Fibroblast of pulmonary artery (primary cell): ENCODE results near the gene ZNF670.
A peak's percentile ranks its signal among the peaks of the same experiment; 100 is the strongest.

Experiments used
- DNase-seq: peaks from one replicate; pipeline ENCODE4 v3.0.0-alpha.2; 2010; ENCODE audit warnings: low read depth
- H3K4me3 ChIP-seq: replicated peaks from 2 replicates; pipeline ENCODE4 v1.5.1; 2011; ENCODE audit warnings: low read depth, mild to moderate bottlenecking, control low read depth, low read length, moderate library complexity
- TF ChIP-seq, protein P1 (sequence below): IDR thresholded peaks from 2 replicates; pipeline ENCODE4 v1.5.1; 2011; ENCODE audit warnings: mild to moderate bottlenecking, control low read depth, low read length, inconsistent platforms; ENCODE audit errors: missing control alignments

ZNF670 gene

DNA sequence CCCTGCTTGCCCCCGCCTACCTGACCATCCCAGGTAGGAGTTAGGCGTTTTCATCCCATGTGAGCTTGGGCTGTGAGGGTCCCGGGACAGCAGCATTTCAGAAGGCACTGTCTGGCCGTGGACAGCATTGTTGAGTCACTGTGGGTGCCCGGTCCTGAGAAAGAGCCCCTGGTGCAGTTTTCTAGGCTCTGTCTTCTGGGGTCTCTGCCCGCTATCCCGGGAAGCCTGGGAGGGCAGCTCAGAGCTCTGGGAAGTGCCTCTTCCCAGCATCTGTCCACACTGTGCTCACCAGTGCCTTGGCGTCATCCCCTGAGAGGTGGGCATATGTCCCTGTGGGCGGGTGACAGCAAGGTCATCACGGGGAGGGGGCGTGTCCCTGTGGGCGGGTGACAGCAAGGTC lies 36.9 kb upstream of the ZNF670 start:
- TF ChIP-seq, protein P1, sequence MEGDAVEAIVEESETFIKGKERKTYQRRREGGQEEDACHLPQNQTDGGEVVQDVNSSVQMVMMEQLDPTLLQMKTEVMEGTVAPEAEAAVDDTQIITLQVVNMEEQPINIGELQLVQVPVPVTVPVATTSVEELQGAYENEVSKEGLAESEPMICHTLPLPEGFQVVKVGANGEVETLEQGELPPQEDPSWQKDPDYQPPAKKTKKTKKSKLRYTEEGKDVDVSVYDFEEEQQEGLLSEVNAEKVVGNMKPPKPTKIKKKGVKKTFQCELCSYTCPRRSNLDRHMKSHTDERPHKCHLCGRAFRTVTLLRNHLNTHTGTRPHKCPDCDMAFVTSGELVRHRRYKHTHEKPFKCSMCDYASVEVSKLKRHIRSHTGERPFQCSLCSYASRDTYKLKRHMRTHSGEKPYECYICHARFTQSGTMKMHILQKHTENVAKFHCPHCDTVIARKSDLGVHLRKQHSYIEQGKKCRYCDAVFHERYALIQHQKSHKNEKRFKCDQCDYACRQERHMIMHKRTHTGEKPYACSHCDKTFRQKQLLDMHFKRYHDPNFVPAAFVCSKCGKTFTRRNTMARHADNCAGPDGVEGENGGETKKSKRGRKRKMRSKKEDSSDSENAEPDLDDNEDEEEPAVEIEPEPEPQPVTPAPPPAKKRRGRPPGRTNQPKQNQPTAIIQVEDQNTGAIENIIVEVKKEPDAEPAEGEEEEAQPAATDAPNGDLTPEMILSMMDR: no peak

DNA sequence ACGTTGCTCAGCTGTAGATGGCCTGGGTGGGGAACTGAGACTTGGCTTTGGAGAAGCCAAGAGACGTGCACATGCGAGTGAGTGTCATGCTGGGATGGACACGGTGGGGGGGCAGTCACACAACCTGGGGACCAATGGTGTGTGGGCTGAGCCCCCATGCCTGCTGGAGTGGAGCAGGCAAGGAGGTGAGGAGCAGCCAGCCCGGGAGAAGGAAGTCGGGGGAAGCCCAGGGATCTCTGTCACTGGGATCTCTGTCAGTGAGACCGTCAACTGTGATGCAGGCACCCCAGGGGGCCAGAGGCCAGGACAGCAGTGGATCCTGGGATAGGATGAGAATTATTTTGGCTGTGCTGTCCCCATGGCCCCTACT lies 36.5 kb upstream of the ZNF670 start:
- no peak overlapping the region for H3K4me3 ChIP-seq
- TF ChIP-seq, protein P1: no peak
- DNase-seq: no peak

More for the DNA sequence above, 36.9 kb upstream of the ZNF670 start:
- no peak for DNase-seq
- H3K4me3 ChIP-seq: no peak overlapping the region

DNA sequence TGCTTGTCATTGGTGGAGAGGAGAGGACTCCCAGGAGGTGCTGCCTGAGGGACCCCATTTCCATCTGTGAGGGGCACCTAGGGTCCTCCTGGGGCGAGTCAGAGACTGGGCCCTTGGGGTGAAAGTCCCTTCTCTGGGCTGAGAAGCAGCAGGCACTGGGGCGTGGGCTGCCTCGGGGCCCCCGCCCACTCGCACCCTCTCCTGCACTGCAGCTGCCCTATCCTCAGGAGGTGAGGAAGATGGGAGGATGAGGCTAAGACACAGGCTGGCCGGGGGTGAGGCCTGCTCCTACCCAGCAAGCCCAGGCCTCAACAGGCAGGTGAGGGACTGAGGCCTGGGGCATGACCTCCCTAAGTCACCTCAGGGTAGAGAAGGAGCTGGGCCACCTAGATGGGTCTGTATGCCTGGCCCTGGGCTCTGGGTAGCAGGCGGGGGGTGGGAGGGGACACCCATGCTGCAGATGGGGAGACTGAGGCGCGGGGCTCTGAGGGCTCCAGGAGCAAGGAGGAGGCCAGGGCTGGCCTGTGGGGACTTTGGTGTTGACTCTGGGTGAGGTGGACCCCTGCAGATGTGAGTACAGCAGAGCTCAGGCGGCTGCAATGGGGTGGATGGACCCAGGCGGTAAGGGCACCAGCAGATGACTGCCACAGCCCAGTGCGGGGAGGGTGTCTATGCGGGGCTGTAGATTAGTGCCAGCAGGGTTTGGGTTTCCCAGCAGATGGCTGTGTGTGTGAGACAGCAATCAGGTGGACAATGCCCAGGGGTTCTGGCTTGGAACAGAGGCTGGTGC lies 35.9 kb upstream of the ZNF670 start:
- no peak overlapping the region for H3K4me3 ChIP-seq
- TF ChIP-seq, protein P1: no peak
- DNase-seq: no peak

DNA sequence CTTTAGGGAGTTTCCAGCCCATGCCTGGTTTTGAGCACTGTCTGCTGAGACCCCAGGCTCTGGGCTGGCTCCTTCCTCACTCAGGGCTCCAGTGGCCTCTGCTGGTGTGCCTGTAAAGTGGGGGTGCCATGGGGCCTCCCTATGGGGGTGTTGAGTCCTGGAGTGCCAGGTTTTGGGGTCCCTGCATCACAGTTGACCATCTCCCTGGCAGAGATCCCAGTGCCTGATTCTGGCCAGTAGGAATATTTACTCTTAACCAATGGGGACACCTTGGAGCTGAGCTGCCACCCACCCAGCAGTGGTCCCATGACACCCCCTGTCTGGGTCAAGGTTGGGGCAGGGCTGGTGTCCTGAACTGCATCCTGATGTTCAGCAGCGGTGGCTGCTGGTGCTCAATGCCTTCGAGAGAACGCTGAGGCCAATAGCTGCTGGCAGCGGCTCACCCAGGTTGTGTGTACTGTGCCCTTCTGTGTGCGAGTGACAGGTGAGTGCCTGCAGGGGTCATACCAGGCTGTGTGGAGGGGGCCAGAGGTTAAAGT lies 35.2 kb upstream of the ZNF670 start:
- TF ChIP-seq, protein P1: no peak
- no peak for DNase-seq
- H3K4me3 ChIP-seq: no peak overlapping the region

DNA sequence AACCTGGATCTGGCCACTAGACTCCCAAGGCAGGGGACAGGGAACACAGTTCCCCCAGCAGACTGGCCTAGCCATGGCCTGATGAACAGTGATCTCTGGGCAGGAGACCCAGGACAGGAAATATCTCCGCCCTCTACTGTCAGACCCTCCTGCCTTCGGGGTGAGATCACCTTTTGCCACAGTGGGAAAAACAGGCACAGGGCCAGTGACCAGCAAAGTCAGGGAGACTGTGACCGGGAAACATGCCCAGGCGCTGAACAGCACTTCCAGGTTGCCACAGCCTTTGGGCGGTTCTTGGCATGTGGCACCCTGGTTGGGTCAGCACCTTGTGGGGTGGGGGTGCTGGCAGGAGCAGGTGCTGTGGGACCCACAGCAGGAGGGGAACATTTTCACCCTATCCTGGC lies 34.5 kb upstream of the ZNF670 start:
- no peak overlapping the region for H3K4me3 ChIP-seq
- peak; percentile 11 for DNase-seq
- TF ChIP-seq, protein P1: no peak

DNA sequence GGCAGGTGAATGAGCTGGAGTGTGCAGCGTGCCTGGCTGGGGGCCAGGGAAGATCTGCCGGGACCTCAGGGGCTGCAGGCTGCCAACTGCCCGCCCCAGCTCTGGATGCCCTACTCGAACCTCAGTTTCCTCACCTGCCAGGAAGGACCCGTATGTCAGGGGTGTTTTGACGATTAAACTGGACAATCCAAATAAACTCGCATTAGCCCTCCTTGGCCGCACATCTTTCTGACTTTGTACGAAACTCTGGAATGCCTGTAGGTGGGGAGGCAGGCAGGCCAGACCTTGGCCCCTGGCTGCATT lies 33.8 kb upstream of the ZNF670 start:
- DNase-seq: no peak
- TF ChIP-seq, protein P1: no peak
- no peak overlapping the region for H3K4me3 ChIP-seq
